OCI-LY3 (cell line): ENCODE measurements around the gene GNAO1.

ENCODE experiments used
- EZH2phosphoT487 ChIP-seq: fragments of 200-600 bp; shearing (Covaris generic); IDR thresholded peaks from 2 replicates; pipeline ENCODE4 v1.6.1; 2018; ENCODE audit warnings: antibody characterized with exemption, mixed run types, low read depth
- TF ChIP-seq, protein P1 (sequence below): fragments of 200-600, 300-600 bp; sonication (generic); IDR thresholded peaks from 2 replicates; pipeline ENCODE4 v1.5.1; 2014; ENCODE audit warnings: antibody characterized with exemption, low read length, low read depth

DNA sequence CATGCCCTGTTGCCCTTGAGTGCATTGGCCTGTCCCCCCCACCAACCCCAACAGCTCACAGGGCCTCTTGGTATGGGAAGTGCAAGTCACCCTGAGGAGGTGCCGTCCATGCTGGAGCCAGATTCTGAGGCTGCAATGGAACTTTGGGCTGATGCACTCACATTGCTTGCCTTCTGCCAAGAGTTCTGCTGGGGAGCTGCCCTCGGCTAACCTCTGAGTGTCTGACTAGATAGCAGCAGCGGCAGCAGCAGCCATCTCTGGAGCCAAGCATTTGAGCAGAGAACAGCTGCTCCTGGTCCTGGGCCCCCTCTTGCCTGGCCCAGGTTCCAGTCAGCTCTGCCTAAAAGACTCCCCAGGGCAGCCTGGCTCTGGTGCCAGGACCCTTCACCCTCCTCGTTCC, 61.5 kb downstream of the GNAO1 start:
- TF ChIP-seq, protein P1, sequence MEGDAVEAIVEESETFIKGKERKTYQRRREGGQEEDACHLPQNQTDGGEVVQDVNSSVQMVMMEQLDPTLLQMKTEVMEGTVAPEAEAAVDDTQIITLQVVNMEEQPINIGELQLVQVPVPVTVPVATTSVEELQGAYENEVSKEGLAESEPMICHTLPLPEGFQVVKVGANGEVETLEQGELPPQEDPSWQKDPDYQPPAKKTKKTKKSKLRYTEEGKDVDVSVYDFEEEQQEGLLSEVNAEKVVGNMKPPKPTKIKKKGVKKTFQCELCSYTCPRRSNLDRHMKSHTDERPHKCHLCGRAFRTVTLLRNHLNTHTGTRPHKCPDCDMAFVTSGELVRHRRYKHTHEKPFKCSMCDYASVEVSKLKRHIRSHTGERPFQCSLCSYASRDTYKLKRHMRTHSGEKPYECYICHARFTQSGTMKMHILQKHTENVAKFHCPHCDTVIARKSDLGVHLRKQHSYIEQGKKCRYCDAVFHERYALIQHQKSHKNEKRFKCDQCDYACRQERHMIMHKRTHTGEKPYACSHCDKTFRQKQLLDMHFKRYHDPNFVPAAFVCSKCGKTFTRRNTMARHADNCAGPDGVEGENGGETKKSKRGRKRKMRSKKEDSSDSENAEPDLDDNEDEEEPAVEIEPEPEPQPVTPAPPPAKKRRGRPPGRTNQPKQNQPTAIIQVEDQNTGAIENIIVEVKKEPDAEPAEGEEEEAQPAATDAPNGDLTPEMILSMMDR = no peak
- TF ChIP-seq EZH2phosphoT487 = no peak
